Kidney glomerular epithelial cell (primary cell): ENCODE measurements around the gene PIP5K1B.

Experiments used
- DNase-seq: peaks from one replicate; lab custom pipeline; 2025; lab: John Stamatoyannopoulos, UW

The PIP5K1B gene

DNA sequence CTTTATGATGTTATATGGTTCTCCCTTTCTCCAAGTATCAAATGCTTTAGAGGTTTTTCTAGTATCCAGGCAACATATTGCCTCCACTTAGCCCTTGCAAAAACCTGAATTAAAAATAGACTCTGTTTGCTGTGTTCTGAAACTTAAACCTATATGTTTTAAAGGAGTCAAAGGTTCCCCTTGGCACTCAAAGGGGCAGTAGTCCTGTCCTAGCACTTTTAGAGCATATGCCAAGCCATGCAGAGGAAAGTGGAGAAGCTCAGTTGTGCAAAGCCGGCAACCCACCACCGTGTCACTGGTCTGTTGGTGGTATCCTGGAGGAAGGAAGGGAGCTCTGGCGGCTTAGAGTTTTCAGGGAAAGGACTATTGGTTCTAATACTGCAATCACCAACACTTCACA, 154.3 kb downstream of the PIP5K1B start:
- DNase-seq = no peak

DNA sequence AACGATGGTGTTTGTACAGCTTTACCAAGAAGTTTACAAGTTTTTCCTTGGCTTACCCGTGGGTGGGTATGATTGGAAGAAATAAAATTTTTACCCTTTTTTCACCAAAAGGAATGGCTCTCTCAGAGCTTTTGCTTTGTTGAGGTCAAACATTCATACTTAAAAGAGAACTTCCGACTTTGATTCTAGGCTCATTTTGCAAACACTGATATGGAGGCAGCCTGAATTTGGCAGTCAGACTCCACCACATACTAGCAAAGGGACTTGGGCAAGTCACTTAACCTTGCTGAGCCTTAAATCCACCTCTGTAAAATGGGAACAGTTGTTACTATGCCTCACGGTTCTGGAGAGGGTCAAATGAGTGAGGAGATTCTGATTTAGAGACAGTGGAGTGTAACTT, 155.4 kb downstream of the PIP5K1B start:
- DNase-seq = no peak

DNA sequence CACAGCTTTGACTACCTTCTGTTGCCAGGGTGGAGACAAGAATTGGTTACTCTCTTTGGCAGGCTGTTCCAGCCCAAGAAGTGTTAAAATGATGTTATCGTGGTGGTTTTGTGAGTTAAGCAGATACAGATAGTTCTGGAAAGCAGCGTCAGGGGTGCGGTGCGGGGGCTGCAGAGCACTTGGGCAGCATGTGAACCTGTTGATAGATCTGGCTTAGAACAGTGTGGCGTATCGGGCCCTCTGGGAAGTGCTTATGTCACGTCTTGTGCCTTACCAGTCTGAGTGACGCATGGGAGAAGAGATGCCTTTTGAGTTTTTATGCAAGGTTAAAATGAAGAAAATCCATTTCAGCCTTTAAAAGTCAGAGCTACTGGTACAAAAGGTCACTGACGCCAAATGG, 156.4 kb downstream of the PIP5K1B start:
- DNase-seq = no peak

DNA sequence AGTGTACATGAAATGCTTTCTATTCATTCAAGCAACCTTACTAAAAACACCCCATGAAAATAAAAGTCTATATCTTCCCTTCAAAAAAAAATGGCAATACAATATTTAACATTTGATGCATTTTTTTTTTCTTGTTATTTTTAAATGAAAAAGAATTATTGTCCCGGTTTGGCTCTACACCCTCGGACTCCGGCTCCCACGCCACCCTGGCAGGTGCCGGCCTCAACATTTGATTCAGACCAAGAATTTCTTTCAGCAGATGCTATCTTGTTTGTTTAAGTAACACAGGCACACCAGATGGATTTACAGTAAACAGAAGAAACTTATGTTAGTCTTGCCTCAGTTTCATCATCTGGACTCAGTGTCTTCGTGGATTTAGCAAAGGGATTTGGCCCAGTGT, 162.0 kb downstream of the PIP5K1B start:
- no peak for DNase-seq

DNA sequence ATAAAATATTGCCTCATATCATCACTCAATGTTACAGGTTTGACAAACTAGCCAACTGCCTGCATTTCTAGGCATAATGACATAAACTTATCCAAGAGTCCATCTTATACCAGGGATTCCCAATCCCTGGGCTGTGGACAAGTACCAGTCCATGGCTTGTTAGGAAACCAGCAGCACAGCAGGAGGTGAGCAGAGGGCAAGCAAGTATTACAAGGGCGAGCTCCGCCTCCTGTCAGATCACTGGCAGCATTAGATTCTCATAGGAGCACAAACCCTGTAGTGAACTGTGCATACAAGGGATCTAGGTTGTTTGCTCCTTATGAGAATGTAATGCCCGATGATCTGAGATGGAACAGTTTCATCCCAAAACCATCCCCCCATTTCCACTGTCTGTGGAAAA, 164.0 kb downstream of the PIP5K1B start:
- no peak for DNase-seq

DNA sequence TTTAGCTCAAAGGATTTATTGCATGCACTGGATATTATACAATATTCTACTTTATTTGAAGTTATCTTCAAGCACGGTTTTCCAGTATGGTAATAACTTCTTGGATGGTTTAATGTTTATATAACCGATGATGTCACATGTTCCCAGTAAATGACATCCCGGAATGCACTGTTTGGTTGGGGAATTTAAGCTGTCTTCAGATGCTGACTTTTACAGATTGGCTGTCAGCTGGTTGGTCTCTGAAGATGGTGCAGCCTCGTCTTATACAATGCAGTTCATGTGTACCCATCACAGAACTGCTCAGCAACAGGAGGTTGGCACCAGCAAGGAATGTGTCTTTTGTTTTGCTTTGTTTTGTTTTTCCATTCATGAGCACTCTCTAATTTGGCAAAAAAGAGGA, 165.0 kb downstream of the PIP5K1B start:
- DNase-seq = no peak

DNA sequence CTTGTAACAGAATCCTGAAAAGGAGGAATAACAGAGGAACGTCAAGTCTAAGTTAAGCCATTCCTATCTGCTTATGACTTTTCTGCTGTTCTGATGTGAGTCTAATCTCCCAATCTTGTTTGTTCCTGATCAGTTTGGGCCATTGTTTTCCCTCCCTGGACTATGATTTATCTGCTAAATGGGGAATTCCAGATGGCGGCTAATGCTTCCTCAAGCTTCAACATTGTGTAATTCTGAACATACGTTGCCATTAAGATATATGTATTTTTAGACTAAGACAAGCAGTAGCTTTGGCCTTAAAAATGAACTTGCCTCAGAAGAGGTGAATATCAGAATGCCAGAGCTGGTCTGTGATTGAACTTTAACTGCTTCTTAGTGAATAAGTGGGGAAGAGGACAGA, 166.2 kb downstream of the PIP5K1B start:
- DNase-seq = no peak

DNA sequence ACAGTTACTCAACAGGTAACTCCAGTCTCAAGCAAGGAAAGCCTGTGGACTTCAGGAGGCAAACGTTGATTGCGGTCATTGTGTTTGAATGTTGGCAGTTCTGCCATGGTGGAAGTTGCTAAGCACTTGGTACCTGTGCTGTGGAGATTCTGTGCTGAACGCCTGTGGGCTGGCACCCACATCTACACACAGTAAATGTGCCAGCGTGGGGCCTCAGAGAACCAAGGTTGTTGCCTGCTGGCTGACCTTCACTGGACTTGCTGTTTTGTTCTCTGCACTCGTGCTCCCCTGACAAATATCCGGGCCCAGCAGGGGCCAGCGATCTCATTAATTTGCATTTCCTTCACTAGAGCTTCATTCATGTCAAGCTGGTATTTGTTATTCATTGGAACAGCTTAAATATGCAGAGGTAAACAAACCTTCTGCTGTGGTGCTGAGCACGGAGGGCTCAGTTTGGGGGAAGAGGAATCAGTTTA, 167.0 kb downstream of the PIP5K1B start:
- no peak for DNase-seq

DNA sequence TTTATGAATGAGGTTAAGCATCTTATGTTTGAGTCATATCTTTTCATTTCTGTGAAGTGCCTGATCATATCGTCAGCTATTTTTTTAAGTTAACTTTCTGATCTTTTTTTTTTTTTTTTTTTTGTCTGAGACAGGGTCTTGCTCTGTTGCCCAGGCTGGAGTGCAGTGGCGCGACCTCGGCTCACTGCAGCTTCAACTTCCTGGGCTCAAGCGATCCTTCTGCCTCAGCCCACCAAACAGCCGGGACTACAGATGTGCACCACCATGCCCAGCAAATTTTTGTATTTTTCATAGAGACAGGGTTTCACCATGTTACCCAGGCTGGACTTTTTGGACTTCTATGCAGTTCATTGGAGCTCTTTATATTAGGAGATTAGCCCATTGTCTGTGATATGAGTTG, 168.1 kb downstream of the PIP5K1B start:
- DNase-seq = no peak

DNA sequence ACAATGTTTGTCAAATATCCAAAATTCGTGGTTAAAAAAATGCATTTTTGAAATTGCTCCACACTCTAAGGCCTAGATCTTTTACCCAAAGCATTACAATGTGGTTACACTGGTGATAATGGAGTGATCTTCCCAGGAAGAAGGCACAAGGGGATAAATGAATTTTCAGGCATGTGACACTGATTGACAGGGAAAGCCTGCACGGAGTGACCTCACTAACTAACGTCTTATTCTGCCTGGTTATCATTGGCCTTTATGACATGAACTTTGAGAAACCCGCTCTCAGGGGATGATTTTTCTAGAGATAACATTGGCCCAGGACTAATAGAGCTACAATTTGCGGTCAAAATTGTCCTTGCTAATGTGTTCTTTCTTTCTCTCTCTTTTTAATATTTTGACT, 171.2 kb downstream of the PIP5K1B start:
- no peak for DNase-seq

DNA sequence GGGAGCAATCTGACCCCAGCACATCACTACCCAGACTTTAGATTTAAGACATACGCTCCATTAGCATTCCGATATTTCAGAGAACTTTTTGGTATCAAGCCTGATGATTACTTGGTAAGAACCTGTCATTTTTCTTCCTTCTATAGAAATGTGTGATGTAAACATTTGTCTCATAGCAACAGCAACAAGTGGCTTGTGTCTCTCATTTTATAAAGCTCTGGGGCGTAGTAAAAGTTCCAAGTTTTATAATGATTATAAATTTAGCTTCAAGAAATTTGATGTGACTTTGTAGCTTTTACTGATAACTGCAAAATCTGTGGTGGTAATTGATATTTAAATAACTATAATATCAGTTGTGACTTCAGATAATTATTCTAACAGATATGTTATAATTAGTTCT, 171.6 kb downstream of the PIP5K1B start:
- no peak for DNase-seq

DNA sequence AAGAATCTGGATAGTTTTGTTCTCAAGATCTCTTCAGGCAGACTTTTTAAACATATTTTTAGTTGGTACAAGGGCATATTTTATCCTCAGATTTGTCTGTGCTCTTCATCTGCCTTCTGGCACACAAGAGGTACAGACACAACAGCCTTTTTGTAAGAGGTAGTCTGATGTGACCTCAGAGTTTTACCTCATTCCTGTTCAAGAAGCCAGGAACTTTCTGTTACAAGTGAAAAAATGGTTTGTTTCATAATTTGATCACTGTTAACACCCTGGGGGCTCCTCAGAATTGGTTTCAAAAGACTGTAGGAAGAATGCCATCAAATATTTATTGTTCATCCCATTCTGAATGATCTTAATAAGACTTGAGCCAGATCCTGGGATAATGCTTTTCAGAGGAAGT, 172.2 kb downstream of the PIP5K1B start:
- DNase-seq = no peak

DNA sequence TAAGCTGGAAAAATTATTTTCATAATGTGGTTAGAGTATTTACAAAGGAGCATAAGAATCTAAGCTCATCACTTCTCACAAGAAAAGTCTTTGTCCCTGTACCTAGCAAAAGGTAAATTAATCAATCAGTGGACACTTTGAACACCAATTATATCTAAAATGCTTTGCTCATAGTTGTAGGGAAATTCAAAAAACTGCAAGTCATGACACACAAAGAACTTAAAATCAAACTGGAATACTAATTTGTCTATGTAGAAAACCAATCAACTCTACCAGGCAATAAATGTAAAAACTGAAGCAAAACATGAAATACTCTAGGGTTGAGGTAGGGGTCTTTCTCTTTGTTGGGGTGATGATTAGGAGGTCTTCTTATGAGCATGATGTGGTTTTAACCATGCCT, 173.4 kb downstream of the PIP5K1B start:
- DNase-seq = no peak

DNA sequence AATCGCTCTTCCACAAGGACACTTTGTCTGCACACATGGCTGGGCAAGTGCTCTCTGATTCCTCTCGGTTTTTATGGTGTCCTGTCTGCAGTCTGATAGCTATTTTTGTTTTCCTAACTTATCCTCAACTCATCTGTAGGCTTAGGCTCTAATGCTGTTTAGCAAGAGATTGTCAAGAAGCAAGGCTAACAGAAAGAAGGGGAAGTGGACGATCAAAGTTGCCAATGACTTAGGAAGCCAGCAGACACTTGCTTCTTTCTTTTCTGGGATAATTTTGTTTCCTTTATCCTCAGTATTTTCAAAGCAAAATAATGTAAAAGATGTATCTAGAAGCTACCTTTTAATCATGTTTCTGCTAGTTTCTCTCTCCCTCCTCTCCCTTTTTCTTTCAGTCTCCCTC, 178.2 kb downstream of the PIP5K1B start:
- DNase-seq = no peak

DNA sequence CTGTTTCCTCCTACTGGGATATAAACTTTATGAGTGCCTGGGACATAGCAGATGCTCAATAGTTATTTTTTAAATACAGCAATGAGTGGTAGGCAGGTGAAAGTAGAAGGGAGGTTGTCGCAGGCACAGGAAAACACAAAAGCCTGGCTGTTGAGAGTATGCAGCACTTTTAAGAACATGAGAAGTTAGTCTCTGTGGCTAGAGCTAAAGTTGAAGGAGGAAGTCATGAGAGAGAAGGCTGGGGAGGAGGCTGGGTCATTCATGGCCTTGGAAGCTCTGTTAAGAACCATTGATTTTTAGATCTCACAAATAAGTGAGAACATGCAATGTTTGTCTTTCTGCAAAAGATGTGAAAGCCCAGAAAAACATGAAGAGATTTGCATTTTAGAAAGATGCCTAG, 182.2 kb downstream of the PIP5K1B start:
- DNase-seq = no peak

DNA sequence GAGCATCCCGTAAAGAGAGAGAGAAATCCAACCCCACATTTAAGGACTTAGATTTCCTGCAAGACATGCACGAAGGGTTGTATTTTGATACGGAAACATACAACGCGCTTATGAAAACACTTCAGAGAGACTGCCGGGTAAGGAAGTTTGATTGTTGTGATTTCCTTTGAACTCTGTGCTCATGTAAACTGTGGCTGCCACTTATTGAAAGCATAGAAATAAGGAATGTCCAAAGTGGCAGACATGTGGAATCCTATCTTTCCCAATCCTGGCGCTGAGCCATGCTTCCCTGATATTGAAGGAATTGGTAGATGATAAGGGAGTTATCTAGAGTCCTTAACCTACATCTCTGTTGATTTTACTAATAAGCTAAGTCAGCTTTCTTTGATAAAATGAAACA, 189.5 kb downstream of the PIP5K1B start:
- no peak for DNase-seq

DNA sequence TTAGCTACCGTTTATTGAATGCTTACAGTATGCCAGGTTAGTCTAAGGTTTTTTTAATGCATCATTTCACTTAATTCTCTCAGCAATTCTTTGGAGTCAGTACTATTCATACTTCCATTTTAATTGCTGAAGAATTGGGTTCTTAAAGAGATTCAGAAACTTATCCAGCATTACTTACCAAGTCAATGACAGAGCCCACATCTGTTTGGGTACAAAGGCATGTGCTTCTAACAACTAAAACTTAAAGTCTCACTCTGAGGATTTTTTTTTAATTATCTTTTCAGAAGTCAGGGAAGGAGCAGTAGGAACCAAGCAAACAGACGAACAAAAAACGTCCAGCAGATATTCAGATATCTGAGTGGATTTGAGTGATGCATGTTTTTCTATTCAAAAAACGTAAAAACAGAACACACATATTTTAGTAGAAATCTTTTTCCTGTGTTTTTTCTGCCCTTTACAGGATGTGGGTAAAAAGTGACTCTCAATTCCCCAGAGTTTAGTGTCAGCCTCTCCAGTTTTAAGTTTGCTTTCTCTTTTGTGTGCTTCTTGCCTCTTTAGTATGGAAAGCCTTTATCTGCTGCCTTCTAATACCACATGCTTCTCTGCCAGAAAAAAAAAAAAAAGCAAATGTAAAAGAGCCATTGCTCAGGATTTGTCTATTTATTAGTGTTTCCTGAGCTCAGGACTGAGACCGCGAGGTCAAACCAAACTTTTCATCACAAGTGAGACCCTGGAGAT, 190.9 kb downstream of the PIP5K1B start:
- DNase-seq = no peak

DNA sequence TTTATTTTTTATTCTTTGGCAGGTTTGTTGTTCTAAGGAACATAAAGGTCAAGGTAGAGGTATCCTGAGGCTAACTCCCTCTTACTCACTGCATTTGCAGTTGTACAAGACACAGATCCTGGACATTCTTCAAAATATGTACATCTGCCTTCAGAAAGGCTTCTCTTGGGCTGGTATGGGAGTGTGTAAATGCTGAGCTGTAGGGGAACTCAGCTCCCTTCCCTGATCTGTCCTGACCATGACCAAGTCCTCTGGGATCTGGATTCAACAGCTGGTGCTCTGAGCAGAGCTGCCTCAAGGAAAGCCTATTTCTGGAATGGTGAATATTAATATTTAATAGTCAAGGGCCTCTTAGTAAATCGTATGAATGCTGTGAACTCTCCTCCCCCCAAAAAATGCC, 191.4 kb downstream of the PIP5K1B start:
- no peak for DNase-seq

DNA sequence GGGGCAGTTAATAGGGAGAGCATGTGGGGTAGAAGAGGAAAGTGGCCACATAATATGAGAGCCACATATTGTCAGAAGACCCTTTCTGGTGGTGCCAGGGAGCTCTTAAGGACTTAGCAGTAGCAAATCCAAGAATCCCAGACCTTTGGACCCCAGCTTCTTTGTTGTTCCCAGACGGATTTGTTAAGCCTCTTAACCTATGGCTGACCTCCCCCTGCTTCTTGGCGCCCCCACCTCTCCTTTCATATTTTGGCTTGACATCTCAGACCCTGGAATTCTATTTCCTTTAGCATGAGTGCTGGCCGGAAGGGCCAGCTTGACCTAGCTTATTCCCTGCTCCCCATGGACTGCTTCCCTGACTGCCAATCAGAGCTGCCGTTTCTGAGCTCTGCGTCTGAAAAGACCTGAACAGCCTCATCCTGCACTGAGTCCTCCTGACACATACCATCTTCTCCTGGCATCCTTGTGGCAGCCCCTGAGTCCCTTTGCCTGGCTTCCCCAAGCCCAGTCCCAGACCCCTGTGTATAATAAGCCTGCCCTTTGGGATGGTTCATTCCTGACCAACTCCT, 192.6 kb downstream of the PIP5K1B start:
- DNase-seq = no peak

DNA sequence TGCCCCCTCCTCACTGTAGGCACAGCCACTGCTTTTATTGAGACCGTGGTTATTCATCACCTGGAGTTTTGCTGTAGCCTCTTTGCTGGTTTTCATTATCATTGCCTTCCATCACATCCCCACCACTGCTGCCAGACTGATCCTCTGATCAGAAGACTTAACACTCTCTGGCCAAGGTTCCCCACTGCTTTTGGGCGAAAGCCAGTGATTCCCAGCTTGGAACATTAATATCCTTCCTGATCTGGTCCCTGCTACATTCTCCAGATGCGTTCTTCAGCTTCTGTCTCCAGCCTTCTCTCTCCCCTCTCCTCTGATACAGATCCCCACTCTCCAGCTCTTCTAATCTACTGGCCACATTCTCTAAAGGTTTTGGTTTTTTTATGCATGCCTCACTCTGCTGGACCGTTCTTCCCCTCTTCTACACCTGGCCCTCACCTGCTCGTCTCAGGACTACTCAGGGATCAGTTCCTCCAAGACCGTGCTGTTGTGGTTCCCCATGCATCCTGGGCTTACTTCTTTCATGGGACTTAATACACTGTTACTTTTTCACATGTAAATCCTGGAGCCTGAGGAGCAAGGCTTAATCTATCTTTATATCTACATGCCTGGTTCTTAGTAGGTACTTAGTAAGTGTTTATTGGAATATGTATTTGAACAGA, 193.9 kb downstream of the PIP5K1B start:
- DNase-seq = no peak

DNA sequence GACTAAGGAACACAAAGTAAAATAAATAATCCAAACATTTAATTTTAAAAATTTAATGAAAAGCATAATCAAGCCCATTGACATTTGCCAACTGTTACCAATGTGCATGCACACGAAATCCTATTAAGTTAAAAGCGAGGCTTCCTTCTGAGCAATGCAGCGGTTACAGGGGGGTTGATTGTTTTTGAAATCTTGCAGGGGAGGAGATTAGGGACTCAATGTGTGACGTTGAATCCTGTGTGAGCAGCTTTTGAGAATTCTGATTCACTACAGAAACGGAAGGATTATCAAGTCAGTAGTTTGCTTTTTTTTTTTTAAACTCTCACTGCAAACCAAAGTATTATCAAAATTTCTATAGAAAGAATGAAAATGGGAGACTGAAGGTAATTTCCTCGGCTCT, 199.4 kb downstream of the PIP5K1B start:
- DNase-seq = no peak

DNA sequence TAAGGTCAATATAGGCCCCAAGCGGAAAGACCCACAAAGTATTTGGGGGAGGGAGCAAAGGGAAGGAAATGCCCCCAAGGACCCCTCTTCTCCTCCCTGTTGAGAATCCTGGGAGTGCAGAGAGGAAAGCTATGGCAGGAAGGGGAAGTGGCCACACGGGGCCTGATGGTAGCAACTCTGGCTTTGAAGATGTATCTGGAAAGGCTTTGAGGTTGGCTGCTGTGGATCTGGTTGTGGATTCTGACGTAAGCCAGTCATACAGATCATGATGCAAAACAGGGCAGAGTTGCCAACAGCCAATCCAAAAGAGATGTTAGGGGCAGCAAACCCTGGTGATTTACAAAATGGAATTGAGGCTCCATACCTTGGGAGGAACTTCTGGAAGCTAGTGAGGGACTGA, 200.1 kb downstream of the PIP5K1B start:
- DNase-seq = no peak

DNA sequence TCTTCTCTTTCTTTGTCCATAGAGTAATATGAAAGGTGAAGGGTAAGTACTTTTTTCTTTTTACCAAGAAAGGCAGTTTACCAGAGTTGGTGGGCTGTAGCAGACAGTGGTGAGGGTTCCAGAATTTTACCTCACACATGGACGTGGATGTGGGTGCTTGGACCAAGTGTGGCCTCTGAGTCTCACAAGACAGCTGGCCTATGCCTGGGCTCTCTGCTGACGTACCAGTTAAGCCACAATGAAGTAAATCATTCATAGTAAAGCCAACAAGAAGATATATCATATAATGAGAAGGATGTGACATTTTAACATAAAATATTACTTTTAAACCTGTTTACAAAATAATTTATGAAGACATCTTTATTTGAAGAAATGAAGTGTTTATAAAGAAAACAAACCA, 202.9 kb downstream of the PIP5K1B start:
- DNase-seq = no peak

DNA sequence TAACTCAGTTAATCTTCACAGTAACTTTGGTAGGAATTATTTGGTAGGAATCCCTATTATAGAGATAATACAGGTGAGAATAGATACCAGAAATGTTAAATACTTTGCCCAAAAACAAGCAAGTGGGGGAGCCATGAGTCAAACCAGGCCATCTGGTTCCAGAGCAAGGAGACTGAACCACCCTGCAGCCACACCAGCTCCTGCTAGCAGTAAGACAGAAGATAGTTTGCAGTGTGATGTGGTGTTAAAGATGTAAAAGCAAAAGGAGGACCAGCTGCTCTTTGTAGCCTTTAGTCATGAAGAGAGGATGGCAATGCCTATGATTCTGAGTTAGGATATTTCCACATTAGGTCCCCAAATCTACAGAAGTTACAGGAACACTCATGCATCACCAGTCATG, 207.5 kb downstream of the PIP5K1B start:
- no peak for DNase-seq
